ENCODE results near the gene PTGES3.
"Not testable (repeated sequence)": the region's sequence is repeated elsewhere in the genome, so short reads cannot be mapped to it uniquely, and the experiment has no call there.

PTGES3 gene

GRCh38 chr12:56648023-56648422 is 40.1 kb downstream of the PTGES3 start:
- DNase-seq = not testable (repeated sequence)

- peak; percentile 89 for DNase-seq
These were observed 42.2 kb downstream of the PTGES3 start, which contains the start of gene ATP5F1B for GRCh38 chr12:56645717-56646446. Gene ATP5F1B (minus strand): TSS chr12:56645984. CDS start chr12:56645963, 21 bp downstream.

- no peak for DNase-seq
These were observed 42.8 kb downstream of the PTGES3 start for GRCh38 chr12:56645201-56645716.

GRCh38 chr12:56644654-56645053 is 43.4 kb downstream of the PTGES3 start:
- DNase-seq = no peak

GRCh38 chr12:56641219-56641618 is 46.9 kb downstream of the PTGES3 start:
- no peak for DNase-seq

- no peak for DNase-seq
These were observed 50.5 kb downstream of the PTGES3 start for GRCh38 chr12:56637621-56638020.

GRCh38 chr12:56636675-56637540 is 51.2 kb downstream of the PTGES3 start:
- peak; percentile 100 for DNase-seq

- peak; percentile 89 for DNase-seq
These were observed 52.0 kb downstream of the PTGES3 start for GRCh38 chr12:56635806-56636674.

- peak; percentile 70 for DNase-seq
These were observed 53.0 kb downstream of the PTGES3 start for GRCh38 chr12:56634837-56635791.

- DNase-seq = no peak
These were observed 53.7 kb downstream of the PTGES3 start for GRCh38 chr12:56634242-56634836.

- DNase-seq = no peak
These were observed 54.4 kb downstream of the PTGES3 start for GRCh38 chr12:56633468-56634241.

- no peak for DNase-seq
These were observed 55.2 kb downstream of the PTGES3 start for GRCh38 chr12:56632701-56633467.

- DNase-seq = no peak
These were observed 56.0 kb downstream of the PTGES3 start for GRCh38 chr12:56631790-56632700.

GRCh38 chr12:56630180-56630632 is 57.9 kb downstream of the PTGES3 start, which contains the start of gene BAZ2A:
Gene BAZ2A (minus strand): TSS chr12:56630326. CDS start chr12:56617530, 12,796 bp downstream.
- DNase-seq = peak; percentile 91

- DNase-seq = no peak
These were observed 58.5 kb downstream of the PTGES3 start for GRCh38 chr12:56629459-56630179.

- DNase-seq = peak; percentile 77
These were observed 59.2 kb downstream of the PTGES3 start for GRCh38 chr12:56628671-56629458.

Measured in right forelimb (tissue), 1 donor.